GM06990 (cell line): ENCODE measurements around the gene NDC80.
A peak's percentile ranks its signal among the peaks of the same experiment; 100 is the strongest.

ENCODE experiments used
- DNase-seq: peaks from one replicate; pipeline ENCODE4 v3.0.0-alpha.2; 2011; ENCODE audit not compliant: insufficient read length; ENCODE audit errors: extremely low read depth
- H3K27me3 ChIP-seq: replicated peaks from 2 replicates; pipeline ENCODE4 v1.6.0; 2011; ENCODE audit warnings: low read length; ENCODE audit not compliant: control insufficient read depth, insufficient read depth
- H3K36me3 ChIP-seq: 2 replicates; pipeline ENCODE4 v1.5.1; 2011; ENCODE audit warnings: low read length; ENCODE audit not compliant: control insufficient read depth, insufficient read depth
- H3K4me3 ChIP-seq: replicated peaks from 2 replicates; pipeline ENCODE4 v1.5.1; 2011; ENCODE audit warnings: low read depth, mild to moderate bottlenecking, control low read depth, low read length
- TF ChIP-seq, protein P1 (sequence below): IDR thresholded peaks from 2 replicates; pipeline ENCODE4 v1.5.1; 2011; ENCODE audit warnings: low read length, control low read depth, mild to moderate bottlenecking, inconsistent platforms; ENCODE audit not compliant: insufficient read depth, poor library complexity, severe bottlenecking

Gene NDC80

GRCh38 chr18:2559249-2559648 is 12.1 kb upstream of the NDC80 start:
- Histone ChIP-seq H3K27me3 (no peaks in the 10 kb centered on the region), H3K36me3 (no peaks in the 10 kb centered on the region; the same call in 1 of the 2 replicates), H3K4me3 (no peak overlapping the region)
- TF ChIP-seq, protein P1, sequence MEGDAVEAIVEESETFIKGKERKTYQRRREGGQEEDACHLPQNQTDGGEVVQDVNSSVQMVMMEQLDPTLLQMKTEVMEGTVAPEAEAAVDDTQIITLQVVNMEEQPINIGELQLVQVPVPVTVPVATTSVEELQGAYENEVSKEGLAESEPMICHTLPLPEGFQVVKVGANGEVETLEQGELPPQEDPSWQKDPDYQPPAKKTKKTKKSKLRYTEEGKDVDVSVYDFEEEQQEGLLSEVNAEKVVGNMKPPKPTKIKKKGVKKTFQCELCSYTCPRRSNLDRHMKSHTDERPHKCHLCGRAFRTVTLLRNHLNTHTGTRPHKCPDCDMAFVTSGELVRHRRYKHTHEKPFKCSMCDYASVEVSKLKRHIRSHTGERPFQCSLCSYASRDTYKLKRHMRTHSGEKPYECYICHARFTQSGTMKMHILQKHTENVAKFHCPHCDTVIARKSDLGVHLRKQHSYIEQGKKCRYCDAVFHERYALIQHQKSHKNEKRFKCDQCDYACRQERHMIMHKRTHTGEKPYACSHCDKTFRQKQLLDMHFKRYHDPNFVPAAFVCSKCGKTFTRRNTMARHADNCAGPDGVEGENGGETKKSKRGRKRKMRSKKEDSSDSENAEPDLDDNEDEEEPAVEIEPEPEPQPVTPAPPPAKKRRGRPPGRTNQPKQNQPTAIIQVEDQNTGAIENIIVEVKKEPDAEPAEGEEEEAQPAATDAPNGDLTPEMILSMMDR, result no peak
- no peak for DNase-seq

- H3K27me3 ChIP-seq, result no peaks in the 10 kb centered on the region
- no peak for DNase-seq
- TF ChIP-seq, protein P1, result no peak
- H3K4me3 ChIP-seq, result no peak overlapping the region
- no peaks in the 10 kb centered on the region; the same call in 1 of the 2 replicates for H3K36me3 ChIP-seq
These were observed 7.0 kb upstream of the NDC80 start for GRCh38 chr18:2564373-2564772.

DNA sequence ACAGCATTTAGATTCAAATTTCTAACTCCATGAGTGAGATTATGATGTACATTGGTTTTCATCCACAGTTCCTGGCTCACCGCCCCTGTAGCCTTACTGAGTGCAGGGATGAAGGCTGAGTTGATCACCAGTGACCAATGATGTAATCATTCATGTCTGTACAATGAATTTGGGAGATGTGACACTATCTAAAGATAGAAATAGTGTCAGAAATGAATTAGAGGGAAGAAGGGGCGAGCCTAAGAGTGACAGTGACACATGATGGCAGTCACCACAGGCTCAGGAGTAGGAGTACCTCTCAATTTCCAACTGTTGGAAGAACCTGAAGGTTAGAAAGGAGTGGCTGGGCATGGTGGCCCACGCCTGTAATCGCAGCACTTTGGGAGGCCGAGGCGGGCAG is 3.2 kb upstream of the NDC80 start:
- no peaks in the 10 kb centered on the region for H3K36me3 ChIP-seq
- H3K27me3 ChIP-seq, result no peaks in the 10 kb centered on the region
- H3K4me3 ChIP-seq, result no peak overlapping the region
- TF ChIP-seq, protein P1, result no peak
- DNase-seq, result no peak

DNA sequence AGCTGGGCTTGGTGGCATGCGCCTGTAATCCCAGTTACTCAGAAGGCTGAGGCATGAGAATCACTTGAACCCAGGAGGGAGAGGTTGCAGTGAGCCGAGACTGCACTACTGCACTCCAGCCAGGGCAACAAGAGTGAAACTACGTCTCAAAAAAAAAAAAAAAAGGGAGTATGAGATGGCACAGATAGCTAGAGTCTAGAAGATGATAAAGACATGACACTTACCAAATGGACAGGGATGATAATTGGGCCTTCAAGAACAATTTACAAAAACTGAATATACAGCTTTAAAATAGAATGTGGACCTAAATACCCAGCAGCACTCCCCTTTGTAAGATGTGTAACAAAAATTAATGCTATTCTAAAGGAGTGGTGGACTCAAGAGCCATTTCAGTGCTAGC is 2.8 kb upstream of the NDC80 start:
- TF ChIP-seq, protein P1, result no peak
- H3K4me3 ChIP-seq, result no peak overlapping the region
- H3K36me3 ChIP-seq, result no peaks in the 10 kb centered on the region
- no peak for DNase-seq
- no peaks in the 10 kb centered on the region for H3K27me3 ChIP-seq

- peak overlapping the region; percentile 92; the same call in 1 of the 2 replicates for H3K4me3 ChIP-seq
- TF ChIP-seq, protein P1, result no peak
- no peaks in the 10 kb centered on the region for H3K36me3 ChIP-seq
- H3K27me3 ChIP-seq, result no peaks in the 10 kb centered on the region
- no peak for DNase-seq
These were observed 1.8 kb upstream of the NDC80 start for GRCh38 chr18:2569338-2570207.

- no peak for DNase-seq
- TF ChIP-seq, protein P1, result no peak
- H3K27me3 ChIP-seq, result no peaks in the 10 kb centered on the region
- H3K36me3 ChIP-seq, result no peaks in the 10 kb centered on the region
- peak overlapping the region; percentile 92 for H3K4me3 ChIP-seq
These were observed 571 bp upstream of the NDC80 start for GRCh38 chr18:2570772-2571199.
